HepG2 (cell line): ENCODE data around the gene DELE1. TPM values are rescaled to one million over a fixed set of nuclear protein-coding genes. Genes with fewer than 3 reads are reported as not detected.
A peak's percentile ranks its signal among the peaks of the same experiment; 100 is the strongest.

Source experiments
- ATAC-seq: fragments of 200-7000 bp; cut with Tn5 transposase; 3 replicates; pipeline ENCODE4 v1.9.1; 2020; ENCODE audit warnings: mild to moderate bottlenecking, moderate library complexity
- BruUV-seq: library from RNA; stranded (reverse); fragments of 400-500 nt; replicated peaks from 2 replicates; lab custom pipeline; 2021; lab: Mats Ljungman, UMichigan
- CTCF ChIA-PET: fragments of 300-600 bp; formaldehyde crosslinking; extraction: SDS; loops from one replicate; lab custom pipeline; 2021; ENCODE audit warnings: low total read pairs, inconsistent platforms, low intra/inter-chr PET ratio; lab: Yijun Ruan, JAX
- POLR2A ChIA-PET: fragments of 350-600 bp; sonication (Branson Sonifier 250); formaldehyde crosslinking; loops from one replicate; lab custom pipeline; 2020; ENCODE audit warnings: antibody characterized with exemption, inconsistent platforms; lab: Yijun Ruan, JAX
- DNase-seq: peaks from one replicate; pipeline ENCODE4 v3.0.0-alpha.2; 2015; ENCODE audit warnings: low spot score
- FAIRE-seq: peaks from 3 replicates; lab custom pipeline; 2011; peaks lifted over from hg19 to GRCh38; lab: Jason Lieb, UNC
- H2AFZ ChIP-seq: one replicate; pipeline ENCODE4 v1.6.1; 2011; ENCODE audit warnings: low read length, inconsistent platforms
- H3K27ac ChIP-seq: fragments of 300-600 bp; 3 replicates; pipeline ENCODE4 v1.8.0; 2011; ENCODE audit warnings: mixed run types, mild to moderate bottlenecking, mixed read lengths, low read length, inconsistent platforms; ENCODE audit not compliant: insufficient read depth; ENCODE audit errors: extremely low read length
- H3K27me3 ChIP-seq, 2 experiments: fragments of 200-600 bp in 1 of 2; 2 replicates in 1 of 2; 3 replicates in 1 of 2; pipeline versions ENCODE4 v1.6.0 to v1.8.0; 2011; ENCODE audit warnings: low read length in 2 of 2, mild to moderate bottlenecking in 2 of 2, moderate library complexity in 2 of 2, inconsistent platforms in 1 of 2; ENCODE audit not compliant: insufficient read depth in 2 of 2, control insufficient read depth in 1 of 2
- H3K36me3 ChIP-seq, 2 experiments: fragments of 200-600 bp in 1 of 2; replicated peaks in 1 of 2; 2 replicates in 1 of 2; 3 replicates in 1 of 2; pipeline versions ENCODE4 v1.5.1 to v1.8.0; 2011; ENCODE audit warnings: low read length in 2 of 2, inconsistent platforms in 1 of 2; ENCODE audit not compliant: insufficient read depth in 2 of 2, control insufficient read depth in 1 of 2
- H3K4me1 ChIP-seq: 2 replicates; pipeline ENCODE4 v1.5.1; 2012; ENCODE audit warnings: low read length, inconsistent platforms; ENCODE audit not compliant: insufficient read depth
- H3K4me2 ChIP-seq: 2 replicates; pipeline ENCODE4 v1.6.0; 2011; ENCODE audit warnings: low read depth, low read length, inconsistent platforms
- H3K4me3 ChIP-seq, 3 experiments: fragments of 200-600 bp in 1 of 3; sonication (generic), shearing (Covaris generic) in 1 of 3; replicated peaks in 1 of 3; 2 replicates each; pipeline ENCODE4 v1.5.1; 2011 to 2016; ENCODE audit warnings: low read length in 3 of 3, inconsistent platforms in 2 of 3, low read depth in 2 of 3, mild to moderate bottlenecking in 2 of 3, control low read depth in 1 of 3, mixed read lengths in 1 of 3; ENCODE audit not compliant: insufficient read depth in 1 of 3
- H3K79me2 ChIP-seq: one replicate; pipeline ENCODE4 v1.6.1; 2011; ENCODE audit warnings: low read length, inconsistent platforms; ENCODE audit not compliant: insufficient read depth
- H3K9ac ChIP-seq: 2 replicates; pipeline ENCODE4 v1.6.0; 2011; ENCODE audit warnings: mild to moderate bottlenecking, low read depth, low read length, inconsistent platforms; ENCODE audit not compliant: insufficient read depth
- H3K9me3 ChIP-seq: 2 replicates; pipeline ENCODE4 v1.5.1; 2012; ENCODE audit warnings: mild to moderate bottlenecking, low read length
- H4K20me1 ChIP-seq: 2 replicates; pipeline ENCODE4 v1.6.0; 2011; ENCODE audit warnings: inconsistent platforms, mild to moderate bottlenecking, low read length, moderate library complexity; ENCODE audit not compliant: insufficient read depth
- AGO1 ChIP-seq: fragments of 200-400 bp; formaldehyde crosslinking; IDR thresholded peaks from 2 replicates; pipeline ENCODE4 v1.6.1; 2017; ENCODE audit warnings: mild to moderate bottlenecking, low read depth, low read length, moderate library complexity; ENCODE audit not compliant: poor library complexity, severe bottlenecking
- AGO2 ChIP-seq: fragments of 200-400 bp; formaldehyde crosslinking; optimal IDR thresholded peaks from 2 replicates; pipeline ENCODE3; 2017; ENCODE audit warnings: mild to moderate bottlenecking, low read depth, low read length, moderate library complexity
- KDM2A ChIP-seq: sonication (generic); formaldehyde crosslinking; IDR thresholded peaks from 2 replicates; pipeline ENCODE4 v1.4.0; 2020; ENCODE audit warnings: low read depth, missing genetic modification reagents, borderline replicate concordance
- ZNF142 ChIP-seq: sonication (generic); formaldehyde crosslinking; IDR thresholded peaks from 2 replicates; pipeline ENCODE4 v1.4.0; 2020; ENCODE audit warnings: missing genetic modification reagents
- ZNF598 ChIP-seq: sonication (generic); formaldehyde crosslinking; IDR thresholded peaks from 2 replicates; pipeline ENCODE4 v1.5.1; 2020; ENCODE audit warnings: mild to moderate bottlenecking, missing genetic modification reagents, borderline replicate concordance
- WGBS: methylation state at CpG from one replicate; pipeline ENCODE4 v1.1.6; 2017; ENCODE audit warnings: low lambda C conversion rate; 5-methylcytosine and 5-hydroxymethylcytosine counted together
- in situ Hi-C: cut with HindIII; loops from 2 replicates; pipeline ENCODE4 v1.10.0; 2017; ENCODE audit warnings: low pct_unique_long_range_greater_than_20kb; ENCODE audit not compliant: extremely low pct_ligation_motif_present
- intact Hi-C: fragments of 100-400 bp; cut with micrococcal nuclease; formaldehyde crosslinking; loops from one replicate; pipeline ENCODE4 v1.10.0; 2022; ENCODE audit not compliant: unreplicated experiment
- polyA plus RNA-seq, 8 experiments: library from polyadenylated mRNA; depleted of rRNA in 3 of 8; stranded (reverse) in 7 of 8; unstranded in 1 of 8; fragments of >200 nt; fragmentation: Illumina TruSeq in 4 of 8; extraction: Trizol in 4 of 8; gene quantifications; 2 replicates each; pipeline versions ENCODE4 v1.2.1 to v1.2.3, GENCODE V29; 2011 to 2016; ENCODE audit warnings: low read depth in 4 of 8, missing spikeins in 1 of 8, mixed read lengths in 1 of 8; ENCODE audit not compliant: insufficient read depth in 1 of 8
- total RNA-seq, 5 experiments: library from RNA; depleted of rRNA; stranded (reverse); fragments of >200 nt; fragmentation: Illumina TruSeq; extraction: Trizol; gene quantifications; 2 replicates each; pipeline ENCODE4 v1.2.3, GENCODE V29; 2016; ENCODE audit warnings: low read depth in 1 of 5

The DELE1 gene
- total and polyA plus RNA-seq, 2 of the 13 experiments (the other 11 are each of a cell fraction or from before 2014, with no cell fraction given) = 57.5 to 90.3 TPM

GRCh38 chr5:141945511-141946051 is 21.9 kb downstream of the DELE1 start:
- no peak for DNase-seq
- no peak overlapping the region for H3K4me3 ChIP-seq
- no peaks in the 10 kb centered on the region for H3K36me3 ChIP-seq
- FAIRE-seq = no peak
- ChIA-PET POLR2A (no interaction called here), CTCF (no interaction called here)
- no peak overlapping the region for H3K27ac ChIP-seq
- H3K4me2 ChIP-seq = no peak overlapping the region
- no peak overlapping the region for H3K9ac ChIP-seq
- H3K27me3 ChIP-seq = no peaks in the 10 kb centered on the region
- H4K20me1 ChIP-seq = no peaks in the 10 kb centered on the region
- H2AFZ ChIP-seq = no peak overlapping the region
- no TSS peak for BruUV-seq
- 81% methylated on average over 23 of the region's 25 CpGs for WGBS
- intact Hi-C loops (no loop called here), in situ Hi-C loops (no loop called here)
- ATAC-seq = peak; percentile 10; the same call in 2 of the 3 replicates
- H3K9me3 ChIP-seq = no peaks in the 10 kb centered on the region
- no peak for TF ChIP-seq ZNF142 (CRISPR knock-in tag)
- peak; percentile 85 for TF ChIP-seq AGO2
- TF ChIP-seq ZNF598 (CRISPR knock-in tag) = no peak
- peak; percentile 33; the same call in 1 of the 2 replicates for TF ChIP-seq KDM2A
- TF ChIP-seq AGO1 = peak; percentile 35
- no peaks in the 10 kb centered on the region for H3K79me2 ChIP-seq
- H3K4me1 ChIP-seq = peaks cover 18% of the 10 kb centered on the region
